ENCODE results near the gene CHDH. TPM values are rescaled to one million over a fixed set of nuclear protein-coding genes. Genes with fewer than 3 reads are reported as not detected.

Gene CHDH
- total RNA-seq, 3 donors from 2014 or later (not counting 1 experiment from before 2014, with no cell fraction given), result 0.02 to 1.6 (median 0.09) TPM

DNA sequence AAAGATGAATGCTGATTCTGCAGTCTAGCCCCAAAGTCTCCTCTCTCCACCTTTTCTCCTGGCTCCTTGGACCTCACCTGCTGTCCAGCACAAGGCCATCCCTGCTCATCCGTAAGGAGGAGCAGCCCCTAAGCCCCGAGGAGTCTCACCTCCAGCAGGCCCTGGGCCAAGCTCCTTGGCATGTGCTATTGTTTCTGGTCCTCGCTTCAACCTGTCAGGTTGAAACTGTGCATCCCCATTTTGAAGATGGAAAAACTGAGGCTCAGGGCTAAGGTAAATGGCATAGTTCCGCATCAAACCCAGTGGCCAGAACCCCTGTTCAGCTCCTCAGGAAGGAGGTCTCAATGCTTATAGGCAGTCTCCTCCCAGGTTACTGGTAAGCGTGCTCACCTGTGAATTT lies 26.1 kb downstream of the CHDH start:
- Mint-ChIP-seq H3K9me3 (no peaks in the 10 kb centered on the region), H3K27me3 (ENCODE audit: low read depth in 2 of 2) (peaks cover 0 to 5% of the 10 kb centered on the region in 2 donors), H3K27ac (no peak overlapping the region), H3K4me1 (no peaks in the 10 kb centered on the region), H3K36me3 (no peaks in the 10 kb centered on the region), H3K4me3 (no peak overlapping the region)
- Histone ChIP-seq H3K4me3 (ENCODE audit: low read length) (no peak overlapping the region), H3K4me1 (ENCODE audit: control insufficient read depth, insufficient read depth, low read length) (no peaks in the 10 kb centered on the region), H3K9me3 (ENCODE audit: control insufficient read depth, insufficient read depth, low read length) (no peaks in the 10 kb centered on the region), H3K27ac (ENCODE audit: low read length) (no peak overlapping the region), H3K27me3 (ENCODE audit: control insufficient read depth, insufficient read depth, low read length) (no peaks in the 10 kb centered on the region), H3K36me3 (ENCODE audit: control insufficient read depth, insufficient read depth, low read length) (no peaks in the 10 kb centered on the region)
- 87% methylated on average over 5 of the region's 5 CpGs for WGBS (ENCODE audit: insufficient coverage)
- TF ChIP-seq, protein P1, sequence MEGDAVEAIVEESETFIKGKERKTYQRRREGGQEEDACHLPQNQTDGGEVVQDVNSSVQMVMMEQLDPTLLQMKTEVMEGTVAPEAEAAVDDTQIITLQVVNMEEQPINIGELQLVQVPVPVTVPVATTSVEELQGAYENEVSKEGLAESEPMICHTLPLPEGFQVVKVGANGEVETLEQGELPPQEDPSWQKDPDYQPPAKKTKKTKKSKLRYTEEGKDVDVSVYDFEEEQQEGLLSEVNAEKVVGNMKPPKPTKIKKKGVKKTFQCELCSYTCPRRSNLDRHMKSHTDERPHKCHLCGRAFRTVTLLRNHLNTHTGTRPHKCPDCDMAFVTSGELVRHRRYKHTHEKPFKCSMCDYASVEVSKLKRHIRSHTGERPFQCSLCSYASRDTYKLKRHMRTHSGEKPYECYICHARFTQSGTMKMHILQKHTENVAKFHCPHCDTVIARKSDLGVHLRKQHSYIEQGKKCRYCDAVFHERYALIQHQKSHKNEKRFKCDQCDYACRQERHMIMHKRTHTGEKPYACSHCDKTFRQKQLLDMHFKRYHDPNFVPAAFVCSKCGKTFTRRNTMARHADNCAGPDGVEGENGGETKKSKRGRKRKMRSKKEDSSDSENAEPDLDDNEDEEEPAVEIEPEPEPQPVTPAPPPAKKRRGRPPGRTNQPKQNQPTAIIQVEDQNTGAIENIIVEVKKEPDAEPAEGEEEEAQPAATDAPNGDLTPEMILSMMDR (IDR thresholded peaks at IDR 0.05), result no peak
- DNase-seq, result no peak
- no peak for ATAC-seq
- intact Hi-C loops (cut with micrococcal nuclease), result no loop called here

DNA sequence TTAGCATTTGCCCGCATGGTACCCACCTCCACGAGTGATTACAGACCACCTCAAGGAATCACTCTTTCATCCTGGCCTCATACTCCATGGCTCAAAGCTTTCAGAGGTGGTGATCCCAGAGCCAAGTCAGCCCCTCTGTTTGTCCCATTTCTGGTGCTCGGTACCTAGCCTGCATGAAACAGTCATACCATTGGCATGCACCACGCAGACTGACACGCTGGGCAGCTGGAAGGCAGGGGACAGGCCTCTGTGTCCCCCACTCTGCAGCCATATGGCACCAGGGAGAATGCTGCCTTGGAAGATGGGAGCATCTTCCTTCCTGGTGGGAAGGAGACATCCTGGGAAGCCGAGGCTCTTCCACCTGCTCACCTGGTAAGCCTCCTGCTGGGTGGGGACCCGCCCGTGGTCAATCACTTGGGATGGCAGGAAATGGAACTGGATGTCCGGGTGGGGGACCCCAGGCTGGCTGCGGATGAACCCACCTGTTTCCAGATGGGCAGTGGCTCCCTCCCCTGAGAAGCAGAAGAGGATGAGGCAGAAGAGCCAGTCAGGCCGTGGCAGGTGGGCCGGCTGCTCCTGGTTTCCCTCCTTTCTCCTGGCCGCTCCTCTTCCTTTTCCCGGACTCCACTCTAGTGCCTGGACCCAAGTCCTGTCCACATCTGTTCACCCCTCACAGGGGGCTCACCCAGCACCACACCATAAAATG lies 26.9 kb downstream of the CHDH start:
- no peaks in the 10 kb centered on the region for H3K36me3 ChIP-seq (ENCODE audit: control insufficient read depth, insufficient read depth, low read length)
- WGBS (ENCODE audit: insufficient coverage), result 92% methylated on average over 14 of the region's 14 CpGs
- no peaks in the 10 kb centered on the region for H3K9me3 ChIP-seq (ENCODE audit: control insufficient read depth, insufficient read depth, low read length)
- no peak overlapping the region for H3K4me3 ChIP-seq (ENCODE audit: low read length)
- intact Hi-C loops (cut with micrococcal nuclease), result no loop called here
- no peak for ATAC-seq
- DNase-seq, result no peak
- Mint-ChIP-seq H3K9me3 (no peaks in the 10 kb centered on the region), H3K27me3 (ENCODE audit: low read depth in 2 of 2) (peaks cover 0 to 5% of the 10 kb centered on the region in 2 donors), H3K27ac (no peak overlapping the region), H3K36me3 (no peaks in the 10 kb centered on the region), H3K4me1 (no peaks in the 10 kb centered on the region), H3K4me3 (no peak overlapping the region)
- H3K4me1 ChIP-seq (ENCODE audit: control insufficient read depth, insufficient read depth, low read length), result no peaks in the 10 kb centered on the region
- TF ChIP-seq, protein P1 (IDR thresholded peaks at IDR 0.05), result no peak
- no peaks in the 10 kb centered on the region for H3K27me3 ChIP-seq (ENCODE audit: control insufficient read depth, insufficient read depth, low read length)
- no peak overlapping the region for H3K27ac ChIP-seq (ENCODE audit: low read length)

DNA sequence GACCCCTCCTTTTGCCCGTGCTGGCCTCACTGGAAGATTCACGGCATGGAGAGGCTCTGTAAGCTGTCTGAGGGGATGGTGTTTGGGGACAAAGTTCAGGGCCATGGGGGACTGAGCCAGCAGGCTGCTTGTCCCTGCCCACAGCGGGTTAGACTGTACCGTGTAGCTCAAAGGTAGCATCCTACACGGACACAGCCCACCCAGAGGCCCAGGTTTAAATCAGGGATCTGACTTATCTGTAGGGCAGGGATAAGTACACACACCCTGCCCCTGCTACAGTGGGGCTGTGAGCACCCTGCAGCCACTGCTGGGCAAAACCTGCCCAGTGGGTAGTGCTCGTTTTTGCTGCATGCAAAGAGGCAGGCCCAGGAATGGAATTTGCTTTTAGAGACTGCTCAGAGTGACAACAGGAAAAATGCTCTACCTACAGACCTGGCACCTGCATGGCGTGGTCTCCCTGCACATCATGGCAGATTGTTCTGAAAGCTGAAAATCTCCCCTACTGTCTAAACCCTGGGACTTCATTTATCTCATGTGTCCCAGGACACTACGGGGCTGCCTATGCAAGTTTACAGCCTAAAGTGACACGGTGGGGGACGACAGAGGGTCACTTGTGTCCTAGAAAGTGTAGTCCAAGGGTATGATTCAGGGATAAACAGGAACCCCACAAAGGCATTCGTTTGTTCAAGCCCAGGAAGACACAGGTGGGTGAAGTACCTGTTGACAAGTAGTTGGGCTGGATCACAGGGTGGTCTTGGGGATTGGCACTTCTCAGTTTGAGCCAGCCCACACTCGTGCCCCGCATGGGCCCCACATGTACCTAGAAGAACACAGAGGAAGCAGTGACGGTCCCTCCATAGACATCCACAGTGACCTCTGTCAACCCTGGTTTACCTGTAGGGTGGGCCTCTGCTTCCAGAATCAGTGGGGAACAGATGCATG lies 27.7 kb downstream of the CHDH start:
- 74% methylated on average over 14 of the region's 14 CpGs for WGBS (ENCODE audit: insufficient coverage)
- Mint-ChIP-seq H3K36me3 (no peaks in the 10 kb centered on the region), H3K27me3 (ENCODE audit: low read depth in 2 of 2) (peaks cover 0 to 5% of the 10 kb centered on the region in 2 donors), H3K9me3 (no peaks in the 10 kb centered on the region), H3K4me3 (no peak overlapping the region), H3K27ac (no peak overlapping the region), H3K4me1 (no peaks in the 10 kb centered on the region)
- no peak for ATAC-seq
- no peaks in the 10 kb centered on the region for H3K4me1 ChIP-seq (ENCODE audit: control insufficient read depth, insufficient read depth, low read length)
- TF ChIP-seq, protein P1 (IDR thresholded peaks at IDR 0.05), result no peak
- no peaks in the 10 kb centered on the region for H3K9me3 ChIP-seq (ENCODE audit: control insufficient read depth, insufficient read depth, low read length)
- no peaks in the 10 kb centered on the region for H3K36me3 ChIP-seq (ENCODE audit: control insufficient read depth, insufficient read depth, low read length)
- no peak overlapping the region for H3K4me3 ChIP-seq (ENCODE audit: low read length)
- intact Hi-C loops (cut with micrococcal nuclease), result no loop called here
- H3K27me3 ChIP-seq (ENCODE audit: control insufficient read depth, insufficient read depth, low read length), result no peaks in the 10 kb centered on the region
- H3K27ac ChIP-seq (ENCODE audit: low read length), result no peak overlapping the region
- DNase-seq, result no peak
